Cardiac muscle cell (in vitro differentiated cells and primary cell): Measurements from ENCODE around the gene RABEP2. TPM values are rescaled to one million over a fixed set of nuclear protein-coding genes. Genes with fewer than 3 reads are reported as not detected.

ENCODE experiments used
- DNase-seq, 2 donors: peaks; one replicate each; pipeline versions ENCODE4 v3.0.0 to v3.0.0-alpha.2; 2010 to 2017; ENCODE audit warnings: low read depth in 1 of 2, low spot score in 1 of 2
- H3K27ac ChIP-seq: fragments of 200-600 bp; sonication (generic); 2 replicates; pipeline ENCODE4 v1.5.1; 2016
- H3K27me3 ChIP-seq: fragments of 200-600 bp; sonication (generic); 2 replicates; pipeline ENCODE4 v1.6.0; 2016; ENCODE audit warnings: control low read depth
- H3K36me3 ChIP-seq: fragments of 200-600 bp; sonication (generic); 2 replicates; pipeline ENCODE4 v1.5.1; 2016; ENCODE audit warnings: control low read depth
- H3K4me1 ChIP-seq: fragments of 200-600 bp; sonication (generic); 2 replicates; pipeline ENCODE4 v1.8.1; 2017; ENCODE audit warnings: low read depth, mild to moderate bottlenecking, mixed run types
- H3K4me3 ChIP-seq: fragments of 200-600 bp; sonication (generic); 2 replicates; pipeline ENCODE4 v1.5.1; 2016; ENCODE audit warnings: mild to moderate bottlenecking
- H3K9me3 ChIP-seq: fragments of 200-600 bp; sonication (generic); 2 replicates; pipeline ENCODE4 v1.5.1; 2017; ENCODE audit warnings: low read depth, mild to moderate bottlenecking, control low read depth
- polyA plus RNA-seq: library from polyadenylated mRNA; unstranded; fragments of >200 nt; fragmentation: Nextera tagmentation; extraction: Ambion mirVana; gene quantifications from 2 replicates; pipeline ENCODE4 v1.2.1, GENCODE V29; 2016
- total RNA-seq: library from RNA; depleted of rRNA; stranded (reverse); fragments of >200 nt; gene quantifications from 2 replicates; pipeline ENCODE4 v1.2.3, GENCODE V29; 2016
- TF ChIP-seq, protein P1 (sequence below): IDR thresholded peaks from 2 replicates; pipeline ENCODE4 v1.5.1; 2012; ENCODE audit warnings: low read depth, mild to moderate bottlenecking, low read length

Gene RABEP2
- total and polyA plus RNA-seq, 2 experiments from 2014 or later: 34.4 to 87.3 TPM

- H3K4me1 ChIP-seq: no peaks in the 10 kb centered on the region
- no peak for DNase-seq
- H3K27me3 ChIP-seq: no peaks in the 10 kb centered on the region
- no peaks in the 10 kb centered on the region for H3K9me3 ChIP-seq
- H3K4me3 ChIP-seq: no peak overlapping the region
- peaks cover 13% of the 10 kb centered on the region for H3K36me3 ChIP-seq
- no peak overlapping the region for H3K27ac ChIP-seq
- TF ChIP-seq, protein P1, sequence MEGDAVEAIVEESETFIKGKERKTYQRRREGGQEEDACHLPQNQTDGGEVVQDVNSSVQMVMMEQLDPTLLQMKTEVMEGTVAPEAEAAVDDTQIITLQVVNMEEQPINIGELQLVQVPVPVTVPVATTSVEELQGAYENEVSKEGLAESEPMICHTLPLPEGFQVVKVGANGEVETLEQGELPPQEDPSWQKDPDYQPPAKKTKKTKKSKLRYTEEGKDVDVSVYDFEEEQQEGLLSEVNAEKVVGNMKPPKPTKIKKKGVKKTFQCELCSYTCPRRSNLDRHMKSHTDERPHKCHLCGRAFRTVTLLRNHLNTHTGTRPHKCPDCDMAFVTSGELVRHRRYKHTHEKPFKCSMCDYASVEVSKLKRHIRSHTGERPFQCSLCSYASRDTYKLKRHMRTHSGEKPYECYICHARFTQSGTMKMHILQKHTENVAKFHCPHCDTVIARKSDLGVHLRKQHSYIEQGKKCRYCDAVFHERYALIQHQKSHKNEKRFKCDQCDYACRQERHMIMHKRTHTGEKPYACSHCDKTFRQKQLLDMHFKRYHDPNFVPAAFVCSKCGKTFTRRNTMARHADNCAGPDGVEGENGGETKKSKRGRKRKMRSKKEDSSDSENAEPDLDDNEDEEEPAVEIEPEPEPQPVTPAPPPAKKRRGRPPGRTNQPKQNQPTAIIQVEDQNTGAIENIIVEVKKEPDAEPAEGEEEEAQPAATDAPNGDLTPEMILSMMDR: no peak
These were observed 10.9 kb downstream of the RABEP2 start for GRCh38 chr16:28913946-28914724.

GRCh38 chr16:28912558-28912957, 12.5 kb downstream of the RABEP2 start:
- Histone ChIP-seq H3K27ac (no peak overlapping the region), H3K4me3 (no peak overlapping the region), H3K9me3 (no peaks in the 10 kb centered on the region), H3K27me3 (no peaks in the 10 kb centered on the region), H3K4me1 (no peaks in the 10 kb centered on the region), H3K36me3 (peaks cover 18% of the 10 kb centered on the region)
- no peak for DNase-seq
- TF ChIP-seq, protein P1: no peak

DNA sequence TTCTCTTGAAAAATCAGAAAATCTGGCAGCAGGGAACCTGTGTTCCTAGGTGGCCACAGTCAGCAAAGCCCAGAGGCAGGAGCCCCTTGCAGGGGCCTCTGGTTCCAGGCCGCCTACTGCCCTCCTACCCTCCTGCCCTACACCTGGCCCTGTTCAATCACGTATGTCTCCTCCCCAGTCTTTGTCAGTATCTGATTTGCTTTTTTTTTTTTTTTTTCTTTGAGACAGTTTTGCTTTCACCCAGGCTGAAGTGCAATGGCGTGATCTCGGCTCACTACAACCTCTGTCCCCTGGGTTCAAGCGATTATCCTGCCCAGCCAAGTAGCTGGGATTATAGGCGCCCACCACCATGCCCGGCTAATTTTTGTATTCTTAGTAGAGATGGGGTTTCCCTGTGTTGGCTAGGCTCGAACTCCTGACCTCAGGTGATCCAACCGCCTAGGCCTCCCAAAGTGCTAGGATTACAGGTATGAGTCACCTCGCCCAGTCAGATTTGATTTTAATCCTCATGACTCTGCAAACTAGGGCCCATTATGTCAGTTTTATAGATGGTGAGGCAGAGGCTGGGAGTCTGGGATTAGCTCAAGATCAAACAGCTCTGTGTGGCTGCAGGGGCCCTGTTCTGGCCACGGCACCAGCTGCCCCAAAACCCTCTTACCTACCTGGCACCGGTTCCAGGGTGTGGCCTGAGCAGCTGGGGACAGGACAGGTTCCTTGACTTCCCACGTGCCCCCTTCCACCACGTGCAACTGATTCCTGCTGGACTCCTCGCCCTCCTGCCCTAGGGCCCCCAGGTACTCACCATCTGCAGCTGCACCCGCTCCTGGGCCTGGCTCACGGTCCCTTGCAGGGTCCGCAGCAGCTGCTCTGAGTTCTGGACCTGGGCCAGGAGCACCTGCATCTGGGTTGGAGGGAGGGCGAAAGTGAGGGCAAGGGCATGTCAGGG, 14.7 kb downstream of the RABEP2 start:
- TF ChIP-seq, protein P1: no peak
- Histone ChIP-seq H3K27me3 (no peaks in the 10 kb centered on the region), H3K27ac (no peak overlapping the region), H3K4me3 (no peak overlapping the region), H3K9me3 (no peaks in the 10 kb centered on the region), H3K4me1 (no peaks in the 10 kb centered on the region), H3K36me3 (peaks cover 18% of the 10 kb centered on the region)
- no peak for DNase-seq

DNA sequence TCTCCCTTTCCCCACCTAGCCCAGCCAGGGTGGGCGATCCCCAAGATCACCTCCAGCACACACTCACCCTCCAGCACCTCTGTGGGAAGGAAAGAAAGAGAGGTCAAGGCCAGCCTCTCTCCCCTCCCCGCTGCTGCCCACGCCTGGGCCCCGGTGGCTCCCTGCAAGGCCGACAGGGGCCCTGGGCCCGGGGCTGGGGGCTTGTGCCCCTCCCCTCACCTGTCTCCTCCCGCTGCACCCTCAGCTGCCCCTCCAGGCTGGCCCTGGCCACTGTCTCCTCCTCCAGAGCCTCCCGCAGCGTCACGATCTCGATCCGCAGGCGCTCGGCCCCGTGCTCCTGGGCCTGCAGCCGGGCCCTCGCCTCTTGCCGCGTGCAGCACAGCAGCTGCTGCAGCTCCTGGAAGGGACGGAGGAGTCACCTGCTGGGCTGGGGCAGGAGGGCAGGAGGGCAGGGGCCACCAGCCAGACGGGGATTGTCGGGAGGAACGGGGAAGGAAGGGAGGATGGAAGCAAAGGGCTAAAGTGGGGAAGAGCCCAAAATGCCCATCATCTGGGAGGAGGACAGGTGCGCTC, 19.2 kb downstream of the RABEP2 start:
- H3K4me3 ChIP-seq: no peak overlapping the region
- H3K27me3 ChIP-seq: no peaks in the 10 kb centered on the region
- no peak for DNase-seq
- no peaks in the 10 kb centered on the region for H3K4me1 ChIP-seq
- H3K9me3 ChIP-seq: no peaks in the 10 kb centered on the region
- H3K36me3 ChIP-seq: peaks cover 16% of the 10 kb centered on the region
- TF ChIP-seq, protein P1: no peak
- no peak overlapping the region for H3K27ac ChIP-seq

- DNase-seq: no peak
- Histone ChIP-seq H3K4me1 (no peaks in the 10 kb centered on the region), H3K27me3 (no peaks in the 10 kb centered on the region), H3K4me3 (no peak overlapping the region), H3K36me3 (peaks cover 12% of the 10 kb centered on the region), H3K9me3 (no peaks in the 10 kb centered on the region), H3K27ac (no peak overlapping the region)
- TF ChIP-seq, protein P1: no peak
These were observed 19.7 kb downstream of the RABEP2 start for GRCh38 chr16:28905229-28905754.
